ENCODE results near the gene LHX1.

DNA sequence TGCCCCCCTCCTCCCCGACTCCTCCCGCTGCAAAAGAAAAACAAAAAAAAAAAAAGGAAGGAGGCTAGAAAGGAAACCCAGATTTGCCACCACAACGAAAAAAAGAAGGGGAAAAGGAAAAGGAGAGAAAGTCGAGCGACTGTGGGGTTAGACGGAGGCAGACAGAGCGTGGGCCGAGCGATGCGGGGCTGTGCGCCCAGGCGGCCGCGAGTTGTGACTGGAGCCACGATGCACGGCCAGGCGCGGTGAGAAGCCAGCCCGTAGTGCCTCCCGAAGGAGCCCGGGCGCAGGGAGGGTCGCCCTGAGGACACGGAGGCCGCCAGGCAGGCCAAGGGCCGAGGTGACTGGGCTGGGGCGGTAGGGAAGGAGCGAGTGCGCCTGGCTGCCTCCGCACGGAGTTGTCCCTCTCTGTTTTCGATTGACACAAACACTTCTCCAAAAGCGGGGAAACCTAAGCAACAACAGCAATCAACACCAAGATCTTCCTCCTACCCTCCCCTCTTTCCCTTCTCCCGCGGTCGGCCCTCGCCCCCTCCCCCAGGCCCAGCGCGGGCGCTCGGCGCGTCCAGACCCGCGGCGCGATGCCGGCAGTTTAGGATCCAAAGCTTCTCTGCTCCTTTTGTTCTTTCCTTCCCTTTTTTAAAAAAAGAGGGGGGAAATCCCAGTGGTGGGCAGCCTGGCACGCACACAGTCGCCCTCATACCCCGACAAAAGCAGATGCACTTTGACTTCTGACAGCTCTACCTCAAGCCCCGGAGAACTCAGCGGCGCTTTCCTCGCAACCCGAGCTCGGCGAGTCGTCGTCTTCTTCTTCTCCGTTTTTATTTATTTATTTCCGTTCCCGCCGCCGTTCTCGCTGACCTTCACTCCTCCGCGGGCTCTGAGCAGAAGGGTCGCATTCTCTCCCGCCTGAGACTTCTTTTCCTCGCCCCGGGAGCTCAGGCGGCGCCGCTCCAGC lies at the start of gene LHX1:
- TF ChIP-seq, protein P1, sequence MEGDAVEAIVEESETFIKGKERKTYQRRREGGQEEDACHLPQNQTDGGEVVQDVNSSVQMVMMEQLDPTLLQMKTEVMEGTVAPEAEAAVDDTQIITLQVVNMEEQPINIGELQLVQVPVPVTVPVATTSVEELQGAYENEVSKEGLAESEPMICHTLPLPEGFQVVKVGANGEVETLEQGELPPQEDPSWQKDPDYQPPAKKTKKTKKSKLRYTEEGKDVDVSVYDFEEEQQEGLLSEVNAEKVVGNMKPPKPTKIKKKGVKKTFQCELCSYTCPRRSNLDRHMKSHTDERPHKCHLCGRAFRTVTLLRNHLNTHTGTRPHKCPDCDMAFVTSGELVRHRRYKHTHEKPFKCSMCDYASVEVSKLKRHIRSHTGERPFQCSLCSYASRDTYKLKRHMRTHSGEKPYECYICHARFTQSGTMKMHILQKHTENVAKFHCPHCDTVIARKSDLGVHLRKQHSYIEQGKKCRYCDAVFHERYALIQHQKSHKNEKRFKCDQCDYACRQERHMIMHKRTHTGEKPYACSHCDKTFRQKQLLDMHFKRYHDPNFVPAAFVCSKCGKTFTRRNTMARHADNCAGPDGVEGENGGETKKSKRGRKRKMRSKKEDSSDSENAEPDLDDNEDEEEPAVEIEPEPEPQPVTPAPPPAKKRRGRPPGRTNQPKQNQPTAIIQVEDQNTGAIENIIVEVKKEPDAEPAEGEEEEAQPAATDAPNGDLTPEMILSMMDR (conservative IDR thresholded peaks at IDR 0.05; ENCODE audit: low read length), result no peak
- 0 out of 2 replicates have a peak, but pooled peaks have one; percentile 50 for TF ChIP-seq EZH2phosphoT487 (IDR thresholded peaks at IDR 0.05; ENCODE audit: borderline replicate concordance, low read depth, low read length)

Measured in OCI-LY7 (cell line).